Measurements from ENCODE around the gene CTCF.

GRCh38 chr16:67632415-67633172 lies 70.3 kb downstream of the CTCF start:
- no peak for TF ChIP-seq CTCF (conservative IDR thresholded peaks at IDR 0.05)
- TF ChIP-seq ZFX (IDR thresholded peaks at IDR 0.05), result no peak

Measured in C4-2B (cell line).